GM12878 (cell line): ENCODE data around the gene LRRC4B. TPM values are rescaled to one million over a fixed set of nuclear protein-coding genes. Genes with fewer than 3 reads are reported as not detected.

Experiments used
- CBX3 ChIP-seq: fragments of 200-600 bp; sonication (generic); IDR thresholded peaks from 2 replicates; pipeline ENCODE4 v1.6.1; 2016; ENCODE audit warnings: low read depth, borderline replicate concordance
- CTCF ChIP-seq, 3 experiments: IDR thresholded peaks in 2 of 3; conservative IDR thresholded peaks in 1 of 3; 2 replicates each; pipeline ENCODE4 v1.5.1; 2011; ENCODE audit warnings: low read depth in 3 of 3, low read length in 3 of 3, mild to moderate bottlenecking in 3 of 3, control low read depth in 2 of 3, moderate library complexity in 2 of 3, inconsistent platforms in 1 of 3, mixed read lengths in 1 of 3; ENCODE audit not compliant: control insufficient read depth in 2 of 3, insufficient read depth in 1 of 3; ENCODE audit errors: extremely low read depth in 1 of 3
- DPF2 ChIP-seq: fragments of 450-650 bp; IDR thresholded peaks from 2 replicates; pipeline ENCODE4 v1.6.1; 2017; ENCODE audit warnings: mild to moderate bottlenecking
- EP300 ChIP-seq, 2 experiments: fragments of 150-350 bp in 1 of 2; IDR thresholded peaks; 2 replicates each; pipeline ENCODE4 v1.6.1; 2011 to 2012; ENCODE audit warnings: low read depth in 2 of 2, low read length in 2 of 2, borderline replicate concordance in 1 of 2, improper control_type of control experiment in 1 of 2, inconsistent platforms in 1 of 2; ENCODE audit not compliant: control insufficient read depth in 1 of 2
- HDGF ChIP-seq: fragments of 450-650 bp; IDR thresholded peaks from 2 replicates; pipeline ENCODE4 v1.6.1; 2016; ENCODE audit warnings: antibody characterized with exemption
- IKZF1 ChIP-seq: fragments of 450-650 bp; conservative IDR thresholded peaks from 2 replicates; pipeline ENCODE4 v1.6.1; 2017; ENCODE audit warnings: antibody characterized with exemption, mild to moderate bottlenecking
- NFXL1 ChIP-seq: fragments of 450-650 bp; IDR thresholded peaks from 2 replicates; pipeline ENCODE4 v1.6.1; 2017; ENCODE audit warnings: antibody characterized with exemption, mild to moderate bottlenecking, borderline replicate concordance
- NFYB ChIP-seq: IDR thresholded peaks from 2 replicates; pipeline ENCODE4 v1.6.1; 2011; ENCODE audit warnings: low read depth, mild to moderate bottlenecking, low read length, improper control_type of control experiment, moderate library complexity; ENCODE audit not compliant: insufficient read depth
- NR2C2 ChIP-seq: IDR thresholded peaks from 2 replicates; pipeline ENCODE4 v1.6.1; 2011; ENCODE audit warnings: borderline replicate concordance, low read depth; ENCODE audit not compliant: control insufficient read depth, insufficient read length
- RAD21 ChIP-seq: IDR thresholded peaks from 2 replicates; pipeline ENCODE4 v1.6.1; 2011; ENCODE audit warnings: mild to moderate bottlenecking, low read depth, low read length, moderate library complexity; ENCODE audit not compliant: insufficient read depth
- RB1 ChIP-seq: fragments of 450-650 bp; formaldehyde crosslinking; IDR thresholded peaks from 2 replicates; pipeline ENCODE4 v1.6.1; 2017; ENCODE audit warnings: mild to moderate bottlenecking, borderline replicate concordance
- SP1 ChIP-seq: IDR thresholded peaks from one replicate; pipeline ENCODE4 v1.6.1; 2011; ENCODE audit warnings: low read depth, low read length
- SREBF1 ChIP-seq: IDR thresholded peaks from 2 replicates; pipeline ENCODE4 v1.6.1; 2012; ENCODE audit warnings: mild to moderate bottlenecking, low read length
- TAF1 ChIP-seq: IDR thresholded peaks from 2 replicates; pipeline ENCODE4 v1.6.1; 2011; ENCODE audit warnings: mild to moderate bottlenecking, low read depth, low read length, borderline replicate concordance
- YBX1 ChIP-seq: fragments of 450-650 bp; IDR thresholded peaks from 2 replicates; pipeline ENCODE4 v1.6.1; 2016; ENCODE audit warnings: antibody characterized with exemption
- ZBTB40 ChIP-seq: fragments of 450-650 bp; IDR thresholded peaks from 2 replicates; pipeline ENCODE4 v1.6.1; 2016; ENCODE audit warnings: mild to moderate bottlenecking, moderate library complexity, borderline replicate concordance
- polyA plus RNA-seq, 11 experiments: library from polyadenylated mRNA; depleted of rRNA in 4 of 11; unstranded in 6 of 11; stranded (reverse) in 5 of 11; fragments of >200 nt; fragmentation: Nextera tagmentation in 4 of 11; fragmentation: Illumina TruSeq in 1 of 11; extraction: Ambion mirVana in 4 of 11; extraction: Trizol in 1 of 11; gene quantifications; 1 replicate in 1 of 11; 2 replicates in 10 of 11; pipeline versions ENCODE4 v1.2.1 to v1.2.3, GENCODE V29; 2011 to 2016; ENCODE audit warnings: inconsistent platforms in 2 of 11, missing spikeins in 2 of 11, low read depth in 1 of 11
- total RNA-seq, 4 experiments: library from RNA; depleted of rRNA in 3 of 4; stranded (reverse); fragments of >200 nt in 3 of 4; fragmentation: Illumina TruSeq in 1 of 4; extraction: Trizol in 1 of 4; gene quantifications; 2 replicates each; pipeline versions ENCODE4 v1.2.1 to v1.2.3, GENCODE V29; 2013 to 2021
- TF ChIP-seq, protein P1 (sequence below): fragments of 450-650 bp; IDR thresholded peaks from 2 replicates; pipeline ENCODE4 v1.6.1; 2017; ENCODE audit warnings: low read depth, mild to moderate bottlenecking, moderate library complexity
- TF ChIP-seq, protein P2 (sequence below): IDR thresholded peaks from 2 replicates; pipeline ENCODE4 v1.6.1; 2012; ENCODE audit warnings: low read depth, low read length, improper control_type of control experiment

The LRRC4B gene
- total and polyA plus RNA-seq, 10 of the 15 experiments (the other 5 are each of a cell fraction or from before 2014, with no cell fraction given) = 0.14 TPM; not detected in 9

DNA sequence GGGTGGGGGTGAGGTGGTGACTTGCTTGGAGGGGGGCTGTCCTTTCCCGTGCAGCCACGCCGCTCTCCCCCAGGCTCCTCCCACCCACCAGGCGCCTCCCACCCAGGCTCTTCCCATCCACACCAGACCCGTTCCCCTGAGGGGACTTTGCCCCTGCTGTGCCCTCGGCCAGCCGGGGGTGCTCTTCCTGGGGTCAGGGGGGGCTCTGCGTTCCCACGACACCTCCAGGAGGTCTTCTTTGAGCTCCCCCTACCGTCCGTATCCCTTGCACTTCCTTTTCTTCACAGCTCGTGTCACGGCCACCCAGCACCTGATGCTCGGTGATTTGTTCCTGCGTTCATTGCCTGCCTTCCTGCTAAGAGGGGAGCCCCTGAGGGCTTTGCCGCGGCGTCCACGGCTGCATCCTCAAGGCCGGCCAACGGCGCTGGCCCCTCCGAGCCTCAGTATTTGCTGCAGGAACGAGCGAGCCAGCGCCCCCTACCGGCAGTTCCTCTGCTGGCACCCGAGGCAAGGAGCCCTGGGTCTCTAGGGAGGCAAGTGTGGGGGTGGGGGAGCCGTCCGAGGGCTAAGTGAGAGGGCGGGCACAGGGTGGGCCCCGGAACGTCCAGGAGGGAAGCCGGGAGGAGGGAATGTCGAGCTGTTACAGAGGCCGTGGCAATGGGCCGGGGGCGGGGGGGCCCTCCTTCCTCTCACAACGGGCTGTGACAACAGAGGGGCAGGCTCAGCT, 11.8 kb downstream of the LRRC4B start (continued):
- TF ChIP-seq, protein P1, sequence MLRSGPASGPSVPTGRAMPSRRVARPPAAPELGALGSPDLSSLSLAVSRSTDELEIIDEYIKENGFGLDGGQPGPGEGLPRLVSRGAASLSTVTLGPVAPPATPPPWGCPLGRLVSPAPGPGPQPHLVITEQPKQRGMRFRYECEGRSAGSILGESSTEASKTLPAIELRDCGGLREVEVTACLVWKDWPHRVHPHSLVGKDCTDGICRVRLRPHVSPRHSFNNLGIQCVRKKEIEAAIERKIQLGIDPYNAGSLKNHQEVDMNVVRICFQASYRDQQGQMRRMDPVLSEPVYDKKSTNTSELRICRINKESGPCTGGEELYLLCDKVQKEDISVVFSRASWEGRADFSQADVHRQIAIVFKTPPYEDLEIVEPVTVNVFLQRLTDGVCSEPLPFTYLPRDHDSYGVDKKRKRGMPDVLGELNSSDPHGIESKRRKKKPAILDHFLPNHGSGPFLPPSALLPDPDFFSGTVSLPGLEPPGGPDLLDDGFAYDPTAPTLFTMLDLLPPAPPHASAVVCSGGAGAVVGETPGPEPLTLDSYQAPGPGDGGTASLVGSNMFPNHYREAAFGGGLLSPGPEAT = peak; percentile 32; the same call in 1 of the 2 replicates
- peak; percentile 74 to 93 (median 85) for TF ChIP-seq CTCF (IDR thresholded peaks at IDR 0.05 in 2 of 3, conservative IDR thresholded peaks at IDR 0.05 in 1 of 3; ENCODE audit: control insufficient read depth in 2 of 3, extremely low read depth in 1 of 3, insufficient read depth in 1 of 3, low read depth in 3 of 3, low read length in 3 of 3)
- no peak for TF ChIP-seq YBX1
- TF ChIP-seq, protein P2, sequence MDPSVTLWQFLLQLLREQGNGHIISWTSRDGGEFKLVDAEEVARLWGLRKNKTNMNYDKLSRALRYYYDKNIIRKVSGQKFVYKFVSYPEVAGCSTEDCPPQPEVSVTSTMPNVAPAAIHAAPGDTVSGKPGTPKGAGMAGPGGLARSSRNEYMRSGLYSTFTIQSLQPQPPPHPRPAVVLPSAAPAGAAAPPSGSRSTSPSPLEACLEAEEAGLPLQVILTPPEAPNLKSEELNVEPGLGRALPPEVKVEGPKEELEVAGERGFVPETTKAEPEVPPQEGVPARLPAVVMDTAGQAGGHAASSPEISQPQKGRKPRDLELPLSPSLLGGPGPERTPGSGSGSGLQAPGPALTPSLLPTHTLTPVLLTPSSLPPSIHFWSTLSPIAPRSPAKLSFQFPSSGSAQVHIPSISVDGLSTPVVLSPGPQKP = no peak
- TF ChIP-seq IKZF1 = no peak
- TF ChIP-seq RAD21 = peak; percentile 40; the same call in 1 of the 2 replicates
- TF ChIP-seq NFYB = no peak
- peak; percentile 85 for TF ChIP-seq RB1
- no peak for TF ChIP-seq NFXL1
- no peak for TF ChIP-seq ZBTB40
- TF ChIP-seq DPF2 = 0 out of 2 replicates have a peak, but pooled peaks have one; percentile 13
- no peak for TF ChIP-seq SREBF1
- peak; percentile 71; the same call in 1 of the 2 replicates for TF ChIP-seq HDGF
- no peak for TF ChIP-seq TAF1
- TF ChIP-seq NR2C2 = no peak
- no peak for TF ChIP-seq CBX3
- TF ChIP-seq EP300 (IDR thresholded peaks at IDR 0.05; ENCODE audit: borderline replicate concordance in 1 of 2, control insufficient read depth in 1 of 2, low read depth in 2 of 2, low read length in 2 of 2) = no peak
- TF ChIP-seq SP1 = no peak
